LoVo (cell line): ENCODE measurements around the gene UCK2.

Source experiments
- DNase-seq: peaks from one replicate; pipeline ENCODE4 v3.0.0-alpha.2; 2016; ENCODE audit warnings: low spot score

Gene UCK2

GRCh38 chr1:165834881-165835280 lies 7.5 kb downstream of the UCK2 start:
- DNase-seq: no peak

GRCh38 chr1:165836664-165837482 lies 9.5 kb downstream of the UCK2 start:
- no peak for DNase-seq

- no peak for DNase-seq
Measured at GRCh38 chr1:165837838-165838364, 10.5 kb downstream of the UCK2 start.

DNA sequence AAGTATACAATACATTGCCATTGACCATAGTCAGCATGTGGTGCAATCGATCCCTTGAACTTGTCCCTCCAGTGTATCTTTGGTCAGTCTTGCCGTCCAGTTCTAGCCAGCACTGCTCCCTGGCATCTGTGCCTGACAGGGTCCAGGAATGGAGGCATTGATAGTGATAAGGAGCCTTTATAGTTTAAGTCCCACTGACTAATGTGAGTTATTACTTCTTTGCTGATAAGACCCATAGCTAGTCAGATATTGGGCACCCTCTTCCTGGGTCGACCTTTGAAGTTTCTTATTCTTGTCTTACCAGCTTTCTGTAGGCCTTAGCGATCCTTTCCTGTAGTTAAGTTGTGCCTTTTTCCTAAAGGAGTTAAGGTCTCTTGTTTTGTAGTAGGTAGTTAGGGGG lies 13.0 kb downstream of the UCK2 start:
- DNase-seq: no peak

GRCh38 chr1:165841582-165842017 lies 14.2 kb downstream of the UCK2 start:
- no peak for DNase-seq

- no peak for DNase-seq
Measured at GRCh38 chr1:165842023-165842670, 14.7 kb downstream of the UCK2 start.

DNA sequence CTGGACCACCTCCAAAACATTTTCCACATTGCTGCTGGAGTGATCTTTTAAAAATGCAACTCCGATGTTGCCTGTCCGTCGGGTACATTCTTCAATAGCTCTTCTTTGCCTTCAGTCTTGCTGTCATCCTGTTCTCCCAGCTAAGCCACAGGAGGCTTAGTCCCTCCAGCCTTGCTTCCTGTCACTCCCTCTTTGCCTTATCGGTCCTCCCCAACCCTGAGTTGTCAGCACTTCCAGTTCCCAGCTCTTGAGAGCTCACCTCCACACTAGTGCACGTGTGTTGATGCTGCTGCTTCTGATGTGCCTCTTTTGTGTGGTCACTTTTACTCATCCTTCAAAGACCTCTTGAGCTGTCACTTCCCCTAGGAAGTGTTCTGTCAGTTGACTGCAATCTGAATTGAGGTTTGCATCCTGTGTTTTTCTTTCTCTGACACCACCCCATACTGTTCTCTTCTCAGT lies 15.3 kb downstream of the UCK2 start:
- no peak for DNase-seq

GRCh38 chr1:165843304-165843703 lies 15.9 kb downstream of the UCK2 start:
- DNase-seq: no peak

DNA sequence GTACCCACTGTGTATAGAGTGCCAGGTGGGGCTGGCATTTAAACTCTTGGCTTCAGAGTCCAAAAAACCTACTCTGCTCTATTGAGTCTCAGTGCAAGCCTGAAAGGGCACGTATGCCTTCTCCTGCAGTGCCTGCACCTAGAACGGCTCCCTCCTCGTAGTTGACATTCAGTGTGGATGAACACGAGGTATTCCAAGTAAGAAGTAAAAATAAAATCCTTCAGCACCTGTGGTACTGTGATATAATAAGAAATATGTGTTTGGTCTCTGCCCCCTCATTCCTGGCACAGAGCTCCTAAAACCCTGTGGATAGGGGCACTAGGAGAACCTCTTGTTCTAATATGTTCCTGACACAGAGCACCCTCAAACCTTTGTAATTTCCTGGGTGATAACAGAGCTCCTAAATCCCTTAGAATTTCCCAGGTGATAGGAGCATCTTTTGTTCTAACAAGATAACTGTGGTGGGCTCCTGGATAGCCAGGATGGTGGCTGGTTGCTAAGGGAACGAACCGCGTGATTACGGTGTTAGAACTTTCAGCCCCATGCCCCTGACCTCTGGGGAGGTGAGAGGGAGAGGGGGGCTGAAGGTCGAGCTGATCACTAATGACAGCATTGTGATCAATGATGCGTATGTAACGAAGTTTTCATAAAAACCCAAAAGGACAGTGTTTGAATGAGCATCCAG lies 16.8 kb downstream of the UCK2 start:
- DNase-seq: no peak

GRCh38 chr1:165844933-165845332 lies 17.5 kb downstream of the UCK2 start:
- DNase-seq: no peak

DNA sequence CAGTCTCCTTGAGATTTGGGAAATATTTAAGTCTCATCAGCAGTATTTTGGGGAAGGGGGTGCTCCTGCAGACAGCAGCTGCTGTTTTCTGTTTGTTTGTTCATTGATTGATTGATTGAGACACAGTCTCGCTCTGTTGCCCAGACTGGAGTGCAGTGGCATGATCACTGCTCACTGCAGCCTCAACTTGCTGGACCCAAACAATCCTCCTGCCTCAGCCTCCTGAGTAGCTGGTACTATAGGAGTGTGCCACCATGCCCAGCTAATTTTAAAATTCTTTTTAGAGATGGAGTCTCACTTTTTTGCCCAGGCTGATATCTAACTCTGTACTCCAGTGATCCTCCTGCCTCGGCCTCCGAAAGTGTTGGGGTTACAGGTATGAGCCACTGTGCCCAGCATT lies 18.2 kb downstream of the UCK2 start:
- DNase-seq: no peak

DNA sequence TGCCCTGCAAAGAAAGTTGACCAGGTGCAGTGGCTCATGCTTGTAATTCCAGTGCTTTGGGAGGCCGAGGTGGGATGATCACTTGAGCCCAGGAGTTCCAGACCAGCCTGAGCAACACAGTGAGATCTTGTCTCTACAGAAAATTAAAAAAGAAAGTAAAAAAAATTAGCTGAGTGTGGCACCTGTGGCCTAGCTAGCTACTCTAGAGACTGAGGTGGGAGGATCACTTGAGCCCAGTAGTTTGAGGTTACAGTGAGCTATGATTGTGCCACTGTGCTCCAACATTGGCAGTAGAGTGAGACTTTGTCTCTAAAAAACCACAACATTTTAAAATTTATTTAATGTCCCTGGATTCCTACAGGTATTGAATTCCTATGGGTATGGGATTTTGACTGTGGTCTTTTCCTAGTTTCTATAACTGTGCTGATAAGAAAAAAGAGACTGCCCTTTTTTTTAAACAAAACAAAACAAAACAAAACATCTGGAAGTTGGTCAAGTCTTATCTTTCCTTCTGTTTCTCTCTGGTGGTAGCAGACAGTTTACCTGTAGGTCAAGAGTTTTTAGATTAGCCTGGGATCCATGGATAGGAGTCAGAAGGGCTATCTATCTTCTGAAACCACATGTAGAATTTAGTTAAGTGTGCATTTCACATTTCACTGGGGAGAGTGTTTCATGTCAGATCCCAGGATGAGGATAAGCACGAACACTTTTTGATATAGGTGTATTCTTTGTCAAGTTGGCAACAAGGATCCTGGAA lies 18.8 kb downstream of the UCK2 start:
- DNase-seq: no peak

DNA sequence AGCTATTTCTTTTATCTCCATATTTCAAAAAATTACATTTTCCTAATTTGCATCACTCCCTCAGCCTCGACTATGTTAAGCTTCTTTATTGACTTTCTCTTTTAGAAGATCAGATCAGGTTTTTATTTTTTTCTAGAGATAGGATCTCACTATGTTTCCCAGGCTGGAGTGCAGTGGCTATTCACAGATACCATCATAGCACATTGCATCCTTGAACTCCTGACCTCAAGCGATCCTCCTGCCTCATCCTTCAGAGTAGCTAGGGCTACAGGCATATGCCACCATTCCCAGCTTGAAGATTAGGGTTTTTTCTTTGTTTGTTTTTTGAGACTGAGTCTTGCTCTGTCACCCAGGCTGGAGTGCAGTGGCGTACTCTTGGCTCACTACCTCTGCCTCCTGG lies 20.1 kb downstream of the UCK2 start:
- DNase-seq: no peak

- no peak for DNase-seq
Measured at GRCh38 chr1:165849353-165850133, 22.1 kb downstream of the UCK2 start.

DNA sequence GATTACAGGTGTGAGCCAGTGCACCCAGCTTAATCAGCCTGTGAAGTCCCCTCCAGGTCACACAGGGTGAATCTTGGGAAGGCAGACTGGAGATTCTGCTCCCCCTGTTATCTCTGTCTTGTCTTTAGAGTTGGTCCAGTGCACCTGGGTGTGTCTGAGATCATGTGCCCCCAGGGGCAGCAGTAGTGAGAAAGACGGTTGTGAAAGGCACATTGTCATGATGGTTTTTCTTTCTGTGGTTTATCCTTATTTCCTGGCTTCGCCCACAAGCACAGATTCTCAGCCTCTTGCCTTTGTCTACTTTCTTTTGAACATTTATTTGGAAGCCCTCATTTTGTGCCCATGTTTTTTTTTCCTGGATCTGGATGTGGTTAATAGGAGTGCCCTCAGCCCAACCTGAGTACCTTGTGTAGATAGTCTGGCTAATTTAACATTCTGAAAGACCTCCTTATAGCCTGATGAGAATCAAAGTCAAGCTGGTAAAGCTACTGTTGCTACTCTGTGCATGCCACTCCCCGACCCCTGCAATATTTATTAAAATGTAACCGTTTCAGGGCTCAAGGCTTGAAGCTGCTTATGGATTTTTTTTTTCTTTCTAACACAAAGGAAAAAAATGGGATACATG lies 23.7 kb downstream of the UCK2 start:
- DNase-seq: no peak

DNA sequence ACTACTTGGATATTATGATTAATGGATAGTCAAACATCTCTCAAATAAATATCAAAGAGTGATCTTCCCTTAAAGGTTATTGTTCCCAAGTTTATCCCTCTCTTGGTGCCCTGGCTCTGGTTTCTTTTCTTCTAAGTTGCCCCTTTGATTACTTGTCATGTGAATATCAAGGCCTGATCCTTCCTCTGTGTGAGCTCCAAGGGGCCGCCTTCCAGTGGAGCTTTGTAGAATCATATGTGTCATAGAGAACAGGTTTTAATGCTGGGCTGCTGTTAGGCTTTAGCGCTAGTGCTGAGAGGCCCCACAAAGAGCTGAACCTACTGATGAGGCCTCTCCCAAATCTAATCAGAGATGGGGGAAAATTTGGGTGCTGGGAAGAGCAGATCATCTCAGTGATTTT lies 25.5 kb downstream of the UCK2 start:
- no peak for DNase-seq

GRCh38 chr1:165853528-165854075 lies 26.2 kb downstream of the UCK2 start:
- DNase-seq: no peak

- no peak for DNase-seq
Measured at GRCh38 chr1:165854101-165854845, 26.9 kb downstream of the UCK2 start.

GRCh38 chr1:165855010-165855838 lies 27.8 kb downstream of the UCK2 start:
- no peak for DNase-seq
